HEK293 (cell line): ENCODE measurements around the gene EFCAB8.

Experiments
- CTCF ChIA-PET: fragments of 350-600 bp; formaldehyde crosslinking; extraction: SDS; loops from one replicate; lab custom pipeline; 2021; ENCODE audit warnings: antibody characterized with exemption; lab: Yijun Ruan, JAX
- POLR2A ChIA-PET: fragments of 300-600 bp; formaldehyde crosslinking; extraction: SDS; loops from one replicate; lab custom pipeline; 2020; ENCODE audit warnings: antibody characterized with exemption, inconsistent platforms; lab: Yijun Ruan, JAX
- H3K27ac ChIP-seq: fragments of 200-500 bp; sonication (Bioruptor generic); 2 replicates; pipeline ENCODE4 v1.5.1; 2014; ENCODE audit warnings: low read depth, low read length, control low read depth, inconsistent platforms; ENCODE audit errors: extremely low read depth
- H3K36me3 ChIP-seq, 2 experiments: fragments of 200-500 bp in 1 of 2; sonication (Bioruptor generic) in 1 of 2; 1 replicate in 1 of 2; 2 replicates in 1 of 2; pipeline ENCODE4 v1.5.1; 2014 to 2017; ENCODE audit warnings: inconsistent platforms in 2 of 2, low read length in 2 of 2; ENCODE audit not compliant: control insufficient read depth in 2 of 2, insufficient read depth in 1 of 2
- H3K4me1 ChIP-seq: fragments of 200-500 bp; sonication (Bioruptor generic); 2 replicates; pipeline ENCODE4 v1.5.1; 2014; ENCODE audit warnings: mild to moderate bottlenecking, low read length, inconsistent platforms; ENCODE audit not compliant: control insufficient read depth, insufficient read depth
- H3K4me3 ChIP-seq: 2 replicates; pipeline ENCODE4 v1.5.1; 2011; ENCODE audit warnings: low read depth, mild to moderate bottlenecking, control low read depth, low read length, moderate library complexity
- H3K9me3 ChIP-seq: fragments of 200-500 bp; sonication (Bioruptor generic); 2 replicates; pipeline ENCODE4 v1.5.1; 2014; ENCODE audit warnings: low read depth, low read length, inconsistent platforms; ENCODE audit not compliant: control insufficient read depth, insufficient read depth
- AEBP2 ChIP-seq: fragments of 450-650 bp; formaldehyde crosslinking; IDR thresholded peaks from 2 replicates; pipeline ENCODE4 v1.5.1; 2016; ENCODE audit warnings: missing biosample characterization, missing genetic modification characterization, borderline replicate concordance
- ELK4 ChIP-seq: IDR thresholded peaks from 2 replicates; pipeline ENCODE4 v1.6.1; 2011; ENCODE audit warnings: mild to moderate bottlenecking, low read depth, low read length, borderline replicate concordance
- INSM2 ChIP-seq: fragments of 450-650 bp; formaldehyde crosslinking; IDR thresholded peaks from 2 replicates; pipeline ENCODE4 v1.5.1; 2016; ENCODE audit warnings: missing biosample characterization, missing genetic modification characterization
- KLF8 ChIP-seq: fragments of 450-650 bp; formaldehyde crosslinking; IDR thresholded peaks from 2 replicates; pipeline ENCODE4 v1.5.1; 2016; ENCODE audit warnings: missing biosample characterization, missing genetic modification characterization
- MYNN ChIP-seq: fragments of 450-650 bp; formaldehyde crosslinking; IDR thresholded peaks from 2 replicates; pipeline ENCODE4 v1.5.1; 2016; ENCODE audit warnings: missing biosample characterization, missing genetic modification characterization, borderline replicate concordance
- OSR2 ChIP-seq: fragments of 450-650 bp; formaldehyde crosslinking; IDR thresholded peaks from 2 replicates; pipeline ENCODE4 v1.5.1; 2016; ENCODE audit warnings: missing biosample characterization, missing genetic modification characterization
- PRDM1 ChIP-seq: fragments of 450-650 bp; formaldehyde crosslinking; IDR thresholded peaks from 2 replicates; pipeline ENCODE4; 2016; ENCODE audit warnings: missing biosample characterization, missing genetic modification characterization
- RBAK ChIP-seq: fragments of 450-650 bp; formaldehyde crosslinking; IDR thresholded peaks from 2 replicates; pipeline ENCODE4 v1.5.1; 2016; ENCODE audit warnings: missing biosample characterization, missing genetic modification characterization
- REPIN1 ChIP-seq: fragments of 450-650 bp; formaldehyde crosslinking; IDR thresholded peaks from 2 replicates; pipeline ENCODE4 v1.5.1; 2017; ENCODE audit warnings: missing biosample characterization, missing genetic modification characterization, low read depth
- ZFP37 ChIP-seq: fragments of 450-650 bp; formaldehyde crosslinking; IDR thresholded peaks from 2 replicates; pipeline ENCODE4 v1.5.1; 2016; ENCODE audit warnings: missing biosample characterization, missing genetic modification characterization
- ZNF138 ChIP-seq: fragments of 450-650 bp; formaldehyde crosslinking; IDR thresholded peaks from 2 replicates; pipeline ENCODE4 v1.5.1; 2016; ENCODE audit warnings: missing biosample characterization, missing genetic modification characterization, borderline replicate concordance
- ZNF169 ChIP-seq: fragments of 450-650 bp; formaldehyde crosslinking; IDR thresholded peaks from 2 replicates; pipeline ENCODE4 v1.5.1; 2016; ENCODE audit warnings: missing biosample characterization, missing genetic modification characterization
- ZNF211 ChIP-seq: fragments of 450-650 bp; formaldehyde crosslinking; IDR thresholded peaks from 2 replicates; pipeline ENCODE4 v1.5.1; 2016; ENCODE audit warnings: low read depth, missing biosample characterization, missing genetic modification characterization
- ZNF274 ChIP-seq, 2 experiments: fragments of 200-500 bp in 1 of 2; fragments of 450-650 bp in 1 of 2; sonication (Bioruptor generic) in 1 of 2; formaldehyde crosslinking in 1 of 2; IDR thresholded peaks; 2 replicates each; pipeline versions ENCODE4 v1.5.1 to v1.6.1; 2014 to 2016; ENCODE audit warnings: borderline replicate concordance in 1 of 2, inconsistent platforms in 1 of 2, low read length in 1 of 2, missing biosample characterization in 1 of 2, missing genetic modification characterization in 1 of 2
- ZNF302 ChIP-seq: fragments of 450-650 bp; formaldehyde crosslinking; IDR thresholded peaks from 2 replicates; pipeline ENCODE4 v1.5.1; 2016; ENCODE audit warnings: missing biosample characterization, missing genetic modification characterization, low read depth
- ZNF311 ChIP-seq: fragments of 450-650 bp; formaldehyde crosslinking; IDR thresholded peaks from 2 replicates; pipeline ENCODE4 v1.5.1; 2017; ENCODE audit warnings: missing biosample characterization, missing genetic modification characterization, borderline replicate concordance
- ZNF354C ChIP-seq: fragments of 450-650 bp; formaldehyde crosslinking; IDR thresholded peaks from 2 replicates; pipeline ENCODE4 v1.5.1; 2016; ENCODE audit warnings: missing biosample characterization, missing genetic modification characterization, low read depth, borderline replicate concordance
- ZNF394 ChIP-seq: fragments of 450-650 bp; formaldehyde crosslinking; IDR thresholded peaks from 2 replicates; pipeline ENCODE4 v1.5.1; 2016; ENCODE audit warnings: missing biosample characterization, missing genetic modification characterization, mild to moderate bottlenecking, moderate library complexity, borderline replicate concordance
- ZNF449 ChIP-seq: fragments of 450-650 bp; formaldehyde crosslinking; IDR thresholded peaks from 2 replicates; pipeline ENCODE4 v1.5.1; 2017; ENCODE audit warnings: missing biosample characterization, mild to moderate bottlenecking, missing genetic modification characterization, moderate library complexity
- ZNF629 ChIP-seq: fragments of 450-650 bp; formaldehyde crosslinking; IDR thresholded peaks from 2 replicates; pipeline ENCODE4 v1.5.1; 2017; ENCODE audit warnings: missing biosample characterization, missing genetic modification characterization
- ZNF645 ChIP-seq: fragments of 450-650 bp; formaldehyde crosslinking; IDR thresholded peaks from 2 replicates; pipeline ENCODE4; 2016; ENCODE audit warnings: missing biosample characterization, missing genetic modification characterization
- ZNF660 ChIP-seq: fragments of 450-650 bp; IDR thresholded peaks from 2 replicates; pipeline ENCODE4 v1.5.1; 2018; ENCODE audit warnings: missing biosample characterization, mild to moderate bottlenecking, missing genetic modification characterization
- ZNF776 ChIP-seq: fragments of 450-650 bp; formaldehyde crosslinking; IDR thresholded peaks from 2 replicates; pipeline ENCODE4 v1.5.0; 2017; ENCODE audit warnings: missing biosample characterization, missing genetic modification characterization, borderline replicate concordance
- ZNF792 ChIP-seq: fragments of 450-650 bp; formaldehyde crosslinking; IDR thresholded peaks from 2 replicates; pipeline ENCODE4 v1.5.1; 2016; ENCODE audit warnings: missing biosample characterization, missing genetic modification characterization
- ZNF843 ChIP-seq: fragments of 450-650 bp; formaldehyde crosslinking; IDR thresholded peaks from 2 replicates; pipeline ENCODE4 v1.5.1; 2016; ENCODE audit warnings: missing biosample characterization, missing genetic modification characterization

Gene EFCAB8

GRCh38 chr20:32917191-32917950 is 58.6 kb downstream of the EFCAB8 start:
- CTCF ChIA-PET, result interaction anchor here (0.6 kb wide), 1 partner anchor 29 kb away, joined by 3 read pairs; no protein-coding TSS in a partner anchor
- no peak overlapping the region for H3K4me3 ChIP-seq

GRCh38 chr20:32918296-32918695 is 59.6 kb downstream of the EFCAB8 start:
- Histone ChIP-seq H3K4me3 (no peak overlapping the region), H3K36me3 (no peaks in the 10 kb centered on the region), H3K4me1 (no peaks in the 10 kb centered on the region), H3K9me3 (no peaks in the 10 kb centered on the region), H3K27ac (no peak overlapping the region)
- CTCF ChIA-PET, result no interaction called here
- TF ChIP-seq ZNF302, result no peak
- peak; percentile 26; the same call in 1 of the 2 replicates for TF ChIP-seq ZNF449 (tag by site-specific recombination)
- no peak for TF ChIP-seq ZNF660 (tag by site-specific recombination)
- no peak for TF ChIP-seq PRDM1 (tag by site-specific recombination)
- TF ChIP-seq ZNF138 (tag by site-specific recombination), result no peak
- no peak for TF ChIP-seq ZNF311 (tag by site-specific recombination)
- no peak for TF ChIP-seq ZNF169 (tag by site-specific recombination)
- no peak for TF ChIP-seq MYNN (tag by site-specific recombination)
- TF ChIP-seq ZNF645, result no peak
- POLR2A ChIA-PET, result interaction anchor here (0.6 kb wide), 1 partner anchor 14 kb away, joined by 6 read pairs; no protein-coding TSS in a partner anchor

More at GRCh38 chr20:32917191-32917950, 58.6 kb downstream of the EFCAB8 start:
- H3K9me3 ChIP-seq, result no peaks in the 10 kb centered on the region
- no peaks in the 10 kb centered on the region for H3K4me1 ChIP-seq
- H3K36me3 ChIP-seq, result no peaks in the 10 kb centered on the region
- no peak overlapping the region for H3K27ac ChIP-seq
- POLR2A ChIA-PET, result interaction anchor here (0.6 kb wide), 1 partner anchor 13 kb away, joined by 6 read pairs; no protein-coding TSS in a partner anchor
- TF ChIP-seq ELK4 (no peak), ZNF843 (tag by site-specific recombination) (no peak), ZNF629 (tag by site-specific recombination) (no peak), ZFP37 (no peak), AEBP2 (tag by site-specific recombination) (no peak), ZNF792 (tag by site-specific recombination) (no peak), OSR2 (tag by site-specific recombination) (no peak), ZNF449 (tag by site-specific recombination) (no peak), REPIN1 (tag by site-specific recombination) (no peak), INSM2 (no peak), KLF8 (tag by site-specific recombination) (no peak), ZNF354C (tag by site-specific recombination) (no peak), ZNF776 (no peak), RBAK (tag by site-specific recombination) (no peak), ZNF274 (IDR thresholded peaks at IDR 0.05; ENCODE audit: low read length) (no peak), ZNF274 (tag by site-specific recombination; IDR thresholded peaks at IDR 0.05; ENCODE audit: borderline replicate concordance) (no peak), ZNF211 (tag by site-specific recombination) (no peak), ZNF394 (tag by site-specific recombination) (no peak)
